SKM-1 treated with dmso at 0.1 percent for 144 hours (cell line): Measurements from ENCODE around the gene SULT4A1.
"Not testable (repeated sequence)": the region's sequence is repeated elsewhere in the genome, so short reads cannot be mapped to it uniquely, and the experiment has no call there.

ENCODE experiments used
- DNase-seq: peaks from one replicate; lab custom pipeline; 2025; ENCODE audit not compliant: unreplicated experiment; lab: John Stamatoyannopoulos, UW

SULT4A1 gene

GRCh38 chr22:43887391-43887790, 25.1 kb upstream of the SULT4A1 start:
- DNase-seq, result no peak

DNA sequence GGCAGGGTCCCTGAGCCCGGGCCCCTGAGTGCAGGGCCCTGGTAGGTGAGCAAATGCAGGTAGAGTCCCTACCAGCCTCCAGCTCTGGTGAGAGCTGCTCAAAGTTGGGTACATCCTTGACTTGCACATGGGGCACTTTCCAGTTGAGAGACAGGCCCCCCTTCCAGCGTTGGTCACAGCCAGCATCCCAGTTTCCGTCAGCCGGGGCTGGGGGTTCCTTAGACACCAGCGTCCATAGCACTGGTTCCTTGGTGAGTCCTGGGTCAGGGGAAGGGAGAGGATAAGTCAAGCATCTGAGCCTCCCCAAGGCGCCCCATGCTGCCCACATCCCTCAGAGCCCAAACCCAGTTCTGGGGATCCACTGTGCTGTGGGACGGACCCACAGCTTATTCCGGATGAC, 23.9 kb upstream of the SULT4A1 start:
- no peak for DNase-seq

DNA sequence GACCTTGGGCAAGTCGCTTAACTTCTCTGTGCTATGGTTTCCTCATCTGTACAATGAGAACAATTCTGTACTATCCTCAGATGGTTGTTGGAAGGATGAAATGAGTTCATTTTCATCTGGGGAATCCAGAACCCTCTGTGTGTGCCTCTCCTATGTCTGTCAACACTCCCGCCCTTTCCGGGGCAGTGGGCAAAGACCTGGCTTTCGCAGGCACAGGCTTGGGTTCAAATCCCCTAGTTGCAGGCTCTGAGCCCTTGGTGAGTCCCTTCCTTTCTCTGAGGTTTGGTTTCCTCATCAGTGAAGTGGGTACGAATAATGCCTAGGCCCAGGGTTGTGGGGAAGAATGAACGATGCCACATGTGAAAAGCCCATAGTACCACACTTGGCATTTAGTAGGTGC, 23.5 kb upstream of the SULT4A1 start:
- no peak for DNase-seq

DNA sequence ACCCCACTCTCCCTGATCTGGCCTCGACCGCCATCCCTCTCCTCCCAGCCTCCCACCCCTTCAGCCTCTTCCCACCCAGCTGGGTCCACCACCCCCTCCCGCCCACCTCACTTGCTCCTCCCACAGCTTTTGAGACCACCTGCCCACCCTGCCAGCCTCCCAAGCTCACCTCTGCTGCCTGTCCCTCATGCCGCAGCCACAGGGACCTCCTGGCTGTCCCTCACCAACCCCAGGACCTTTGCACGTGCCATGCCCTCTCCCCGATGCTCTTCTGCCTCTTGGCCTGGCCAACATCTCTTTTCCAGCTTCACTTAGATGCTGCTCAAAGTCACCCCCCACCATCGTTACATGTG, 23.0 kb upstream of the SULT4A1 start:
- no peak for DNase-seq

GRCh38 chr22:43884600-43885318, 22.4 kb upstream of the SULT4A1 start:
- DNase-seq, result peak; percentile 10

DNA sequence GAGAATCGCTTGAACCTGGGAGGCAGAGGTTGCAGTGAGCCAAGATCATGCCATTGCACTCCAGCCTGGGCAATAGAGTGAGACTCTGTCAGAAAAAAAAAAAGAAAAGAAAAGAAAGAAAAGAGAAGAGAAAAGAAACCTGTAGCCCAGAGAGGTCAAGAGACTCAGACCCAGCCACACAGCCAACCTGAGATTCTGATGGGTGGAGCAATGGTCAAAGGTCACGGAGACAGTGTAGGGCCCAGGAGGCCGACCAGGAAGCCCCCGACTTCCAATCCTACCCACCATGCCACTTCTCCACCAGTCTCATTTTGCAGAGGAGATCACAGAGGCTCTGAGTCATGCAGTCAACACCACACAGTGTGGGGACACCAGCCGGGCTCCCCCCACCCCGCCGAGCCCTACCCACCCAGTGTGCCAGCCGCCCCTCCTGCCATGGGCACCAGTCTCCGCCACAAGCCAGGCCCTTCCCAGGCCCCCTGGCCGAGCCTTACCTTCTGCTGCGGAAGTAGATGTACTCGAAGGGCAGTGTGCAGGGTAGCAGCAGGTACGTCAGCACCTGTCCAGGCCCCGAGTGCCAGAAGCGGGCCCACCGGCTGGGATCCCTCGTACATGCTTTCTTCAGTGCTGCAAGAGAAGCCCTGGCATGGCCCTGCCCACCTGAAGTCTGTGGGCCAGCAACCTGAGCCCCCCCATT, 21.6 kb upstream of the SULT4A1 start:
- DNase-seq, result no peak

- peak; percentile 32 for DNase-seq
Measured at GRCh38 chr22:43883012-43883661, 20.8 kb upstream of the SULT4A1 start.

DNA sequence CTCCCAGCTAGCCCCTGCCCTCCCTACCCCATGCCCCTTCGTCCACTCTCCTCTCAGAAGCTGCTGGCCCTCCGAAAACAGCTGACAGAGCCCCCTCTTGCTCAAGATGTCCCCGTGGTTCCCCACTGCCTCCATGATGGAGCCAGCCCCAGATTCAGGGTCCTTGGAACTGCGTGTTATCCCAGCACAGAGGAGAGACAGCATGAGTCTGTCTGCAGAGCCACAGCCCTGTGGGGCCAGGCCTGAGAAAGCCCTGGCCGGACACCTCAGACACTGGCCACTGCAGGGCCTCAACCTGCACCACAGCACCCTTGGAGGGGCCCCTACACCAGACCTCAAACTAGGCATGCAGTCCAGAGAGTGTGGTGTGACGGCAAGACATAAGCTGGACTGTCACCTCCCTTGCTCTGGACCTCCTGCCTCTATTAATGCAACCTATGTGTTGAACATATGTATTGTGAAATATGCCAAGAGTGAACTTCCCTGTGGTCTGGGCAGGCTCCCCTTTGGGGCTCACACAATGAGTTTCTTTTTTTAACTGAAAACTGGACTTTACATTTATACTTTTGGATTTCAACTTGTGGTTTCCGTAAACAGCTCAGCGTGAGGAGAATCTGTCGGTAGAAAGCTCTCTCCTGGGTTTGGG, 19.9 kb upstream of the SULT4A1 start:
- DNase-seq, result peak; percentile 9

GRCh38 chr22:43881091-43882061, 19.1 kb upstream of the SULT4A1 start:
- no peak for DNase-seq

DNA sequence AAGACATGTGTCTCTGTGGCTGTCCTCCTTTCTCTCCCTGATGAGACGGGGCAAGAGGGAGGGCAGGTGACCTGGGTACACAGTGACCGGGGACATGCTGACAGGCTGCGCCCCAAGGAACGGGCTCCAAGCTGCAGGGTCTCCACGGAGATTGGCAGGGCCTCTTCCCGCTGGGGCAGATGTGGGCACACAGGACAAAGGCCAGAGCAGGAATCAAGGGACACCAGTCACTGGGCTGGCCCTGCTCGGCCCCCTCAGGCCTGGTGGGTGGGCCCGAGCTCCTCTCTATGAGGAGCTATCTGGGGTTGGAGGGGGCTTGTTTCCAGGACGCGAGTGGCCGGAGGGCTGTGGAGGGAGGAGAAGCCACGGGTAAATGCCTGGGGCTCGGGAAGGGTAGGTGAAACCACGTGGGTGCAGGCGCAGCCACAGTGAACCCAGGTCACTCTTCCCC, 18.3 kb upstream of the SULT4A1 start:
- no peak for DNase-seq

DNA sequence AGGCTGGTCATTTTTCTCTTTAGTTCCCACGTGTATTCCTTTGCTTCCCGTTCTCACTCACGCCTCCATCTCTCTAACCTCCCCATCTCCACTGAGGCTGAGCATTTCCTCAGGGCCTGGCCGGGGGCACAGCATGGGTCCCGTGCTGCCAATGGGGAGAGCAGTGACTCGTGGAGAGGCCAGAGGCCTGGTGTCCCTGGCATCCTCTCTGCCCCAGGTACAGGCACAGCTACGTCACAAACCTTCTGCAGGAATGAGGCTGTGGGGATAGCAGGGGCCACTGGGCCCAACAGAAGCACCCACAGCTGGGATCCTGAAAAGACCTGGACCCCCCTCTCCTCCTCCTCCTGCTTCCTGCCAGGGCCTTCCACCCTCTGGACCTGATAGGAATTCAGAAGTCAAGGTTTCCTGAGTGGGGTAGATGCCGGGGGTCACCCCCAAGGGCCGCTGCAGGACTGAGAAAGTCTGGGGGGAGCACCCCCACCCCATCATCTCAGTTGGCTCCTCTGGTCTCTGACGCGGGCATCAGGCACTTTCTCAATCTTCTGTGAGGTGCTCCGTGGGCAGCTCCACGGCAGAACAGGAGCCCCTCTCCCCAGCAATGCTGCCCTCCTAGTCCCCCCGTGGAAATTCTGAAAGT, 17.7 kb upstream of the SULT4A1 start:
- DNase-seq, result no peak

- no peak for DNase-seq
Measured at GRCh38 chr22:43878831-43879550, 16.7 kb upstream of the SULT4A1 start.

- DNase-seq, result no peak
Measured at GRCh38 chr22:43878079-43878795, 15.9 kb upstream of the SULT4A1 start.

DNA sequence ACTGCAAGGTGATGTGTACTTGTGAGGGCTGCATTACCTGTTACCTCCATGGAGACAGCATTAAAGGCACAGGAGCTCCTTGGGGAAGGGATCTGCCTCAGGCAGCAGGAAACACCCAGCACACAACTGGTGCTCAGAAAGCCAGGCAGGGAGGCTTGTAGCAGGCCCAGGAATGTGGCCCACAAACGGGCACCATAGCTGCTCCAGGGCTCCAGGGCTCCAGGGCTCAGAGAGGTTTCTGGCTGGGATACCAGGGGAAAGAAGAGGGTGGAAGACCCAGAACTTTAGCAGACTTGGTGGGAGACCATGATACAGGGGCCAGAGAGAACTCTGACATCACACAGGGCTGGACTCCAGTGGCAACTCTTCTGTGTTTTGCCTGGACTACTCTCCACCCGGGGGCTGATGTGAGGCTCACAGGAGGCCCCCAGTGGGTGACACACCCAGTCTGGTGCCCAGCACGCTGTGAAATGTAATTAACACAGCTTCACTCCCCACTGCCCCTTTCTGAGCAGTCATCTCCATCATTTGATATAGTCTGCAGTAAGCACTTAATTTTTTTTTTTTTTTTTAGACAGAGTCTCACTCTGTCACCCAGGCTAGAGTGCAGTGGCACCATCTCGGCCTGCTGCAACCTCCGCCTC, 14.7 kb upstream of the SULT4A1 start:
- no peak for DNase-seq

DNA sequence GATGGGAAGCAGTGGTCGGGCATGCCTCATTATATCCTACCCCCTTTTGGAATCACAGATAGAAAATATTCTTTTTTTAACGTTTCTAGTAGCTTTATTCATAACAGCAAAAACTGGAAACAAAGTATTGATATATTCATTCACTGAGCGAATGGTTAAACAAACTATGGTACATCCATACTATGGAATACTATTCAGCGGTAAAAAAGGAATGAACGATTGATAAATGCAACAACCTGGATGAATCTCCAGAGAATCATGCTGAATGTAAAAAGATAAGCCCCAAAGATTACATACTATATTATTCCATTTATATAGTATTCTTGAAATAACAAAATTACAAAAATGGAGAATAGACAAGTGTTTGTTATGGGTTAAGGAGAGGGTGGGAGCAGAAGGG, 7.5 kb upstream of the SULT4A1 start:
- no peak for DNase-seq

- not testable (repeated sequence) for DNase-seq
Measured at GRCh38 chr22:43869001-43869400, 6.7 kb upstream of the SULT4A1 start.

DNA sequence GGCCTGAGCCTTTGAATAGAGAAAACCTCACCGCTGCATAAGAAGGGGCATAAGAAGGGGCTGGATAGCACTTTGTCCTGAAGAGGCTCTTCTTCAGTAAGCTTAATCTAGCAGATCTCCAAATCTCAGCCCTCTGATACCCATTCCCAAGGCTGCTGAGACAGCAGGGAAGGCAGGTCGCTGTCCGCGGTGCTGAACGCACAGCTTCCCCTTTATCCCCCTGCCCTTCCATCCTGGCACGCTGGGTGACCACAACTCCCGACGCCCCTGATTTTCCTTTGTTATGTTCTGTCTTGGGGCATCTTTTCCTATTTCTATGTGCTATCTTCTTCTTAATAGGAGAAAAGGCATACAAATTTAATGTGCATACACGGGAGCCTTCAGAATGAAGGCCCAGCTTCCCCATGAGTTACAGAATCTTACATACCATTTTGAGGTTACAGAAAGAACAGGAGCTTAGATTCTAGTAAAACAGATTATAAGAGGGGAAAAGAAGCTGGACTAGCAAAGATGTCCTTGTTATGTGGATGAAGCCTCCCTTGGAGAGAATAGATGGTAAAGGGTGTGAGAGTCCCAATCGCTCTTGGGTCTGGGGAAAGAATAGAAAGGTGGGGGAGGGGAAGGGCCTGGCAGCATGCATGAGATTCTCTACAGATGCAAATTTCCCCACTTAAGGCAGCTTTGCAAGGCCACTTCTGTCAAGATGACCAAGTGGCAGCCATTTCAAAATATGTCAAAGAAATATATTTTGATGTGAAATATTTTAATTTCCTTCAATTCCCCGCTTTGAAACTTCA, 5.7 kb upstream of the SULT4A1 start:
- DNase-seq, result peak; percentile 0

GRCh38 chr22:43862882-43863202, 529 bp upstream of the SULT4A1 start:
- DNase-seq, result no peak
